ENCODE results near the gene ALOX12B.

Gene ALOX12B

GRCh38 chr17:8048736-8049135 is 38.8 kb downstream of the ALOX12B start:
- no peak for DNase-seq (ENCODE audit: low read depth)
- no peak for TF ChIP-seq CTCF (IDR thresholded peaks at IDR 0.05; ENCODE audit: insufficient read depth, low read depth, low read length, missing control alignments)
- H3K4me3 ChIP-seq (ENCODE audit: low read length), result no peak overlapping the region

- DNase-seq (ENCODE audit: low read depth), result no peak
- H3K4me3 ChIP-seq (ENCODE audit: low read length), result no peak overlapping the region
- TF ChIP-seq CTCF (IDR thresholded peaks at IDR 0.05; ENCODE audit: insufficient read depth, low read depth, low read length, missing control alignments), result no peak
Measured at GRCh38 chr17:8048236-8048635, 39.3 kb downstream of the ALOX12B start.

- H3K4me3 ChIP-seq (ENCODE audit: low read length), result no peak overlapping the region
- no peak for TF ChIP-seq CTCF (IDR thresholded peaks at IDR 0.05; ENCODE audit: insufficient read depth, low read depth, low read length, missing control alignments)
- no peak for DNase-seq (ENCODE audit: low read depth)
Measured at GRCh38 chr17:8047769-8048110, 39.8 kb downstream of the ALOX12B start.

- TF ChIP-seq CTCF (IDR thresholded peaks at IDR 0.05; ENCODE audit: insufficient read depth, low read depth, low read length, missing control alignments), result no peak
- no peak for DNase-seq (ENCODE audit: low read depth)
- H3K4me3 ChIP-seq (ENCODE audit: low read length), result no peak overlapping the region
Measured at GRCh38 chr17:8046929-8047768, 40.4 kb downstream of the ALOX12B start.

- H3K4me3 ChIP-seq (ENCODE audit: low read length), result no peak overlapping the region
- no peak for TF ChIP-seq CTCF (IDR thresholded peaks at IDR 0.05; ENCODE audit: insufficient read depth, low read depth, low read length, missing control alignments)
- no peak for DNase-seq (ENCODE audit: low read depth)
Measured at GRCh38 chr17:8046306-8046928, 41.1 kb downstream of the ALOX12B start.

GRCh38 chr17:8044819-8045810 is 42.4 kb downstream of the ALOX12B start:
- no peak for DNase-seq (ENCODE audit: low read depth)
- TF ChIP-seq CTCF (IDR thresholded peaks at IDR 0.05; ENCODE audit: insufficient read depth, low read depth, low read length, missing control alignments), result no peak
- H3K4me3 ChIP-seq (ENCODE audit: low read length), result no peak overlapping the region

All from epithelial cell of esophagus (primary cell).